Activated CD4-positive, alpha-beta T cell treated with anti-CD3 and anti-CD28 coated beads for 48 hours (primary cell): ENCODE results near the gene OAS3.

Experiments used
- DNase-seq: peaks from one replicate; pipeline ENCODE4 v3.0.0-alpha.2; 2020

Gene OAS3

GRCh38 chr12:112961536-112961935, 23.3 kb downstream of the OAS3 start:
- no peak for DNase-seq

- no peak for DNase-seq
These were observed 24.3 kb downstream of the OAS3 start for GRCh38 chr12:112962561-112962960.

GRCh38 chr12:112963227-112963861, 25.1 kb downstream of the OAS3 start:
- DNase-seq = no peak

GRCh38 chr12:112964067-112964670, 25.9 kb downstream of the OAS3 start:
- no peak for DNase-seq

- no peak for DNase-seq
These were observed 26.6 kb downstream of the OAS3 start for GRCh38 chr12:112964915-112965314.

- DNase-seq = no peak
These were observed 27.4 kb downstream of the OAS3 start for GRCh38 chr12:112965643-112966042.

- no peak for DNase-seq
These were observed 29.0 kb downstream of the OAS3 start for GRCh38 chr12:112967306-112967705.

- no peak for DNase-seq
These were observed 29.6 kb downstream of the OAS3 start for GRCh38 chr12:112967858-112968257.

- DNase-seq = no peak
These were observed 31.5 kb downstream of the OAS3 start for GRCh38 chr12:112969547-112970306.

- no peak for DNase-seq
These were observed 32.1 kb downstream of the OAS3 start for GRCh38 chr12:112970391-112970790.

GRCh38 chr12:112971248-112971647, 33.0 kb downstream of the OAS3 start:
- DNase-seq = no peak

GRCh38 chr12:112973011-112973735, 34.9 kb downstream of the OAS3 start:
- no peak for DNase-seq

- DNase-seq = no peak
These were observed 35.6 kb downstream of the OAS3 start for GRCh38 chr12:112973818-112974231.

- DNase-seq = no peak
These were observed 36.6 kb downstream of the OAS3 start for GRCh38 chr12:112974904-112975303.

GRCh38 chr12:112977139-112977538, 38.9 kb downstream of the OAS3 start:
- no peak for DNase-seq

- no peak for DNase-seq
These were observed 39.4 kb downstream of the OAS3 start for GRCh38 chr12:112977641-112978040.

GRCh38 chr12:112978163-112979040, 40.1 kb downstream of the OAS3 start, which contains the start of gene OAS2:
TSS of gene OAS2 (plus strand) at chr12:112978519. CDS start at chr12:112978609, 90 bp downstream.
- DNase-seq = peak; percentile 86

GRCh38 chr12:112979041-112979680, 40.9 kb downstream of the OAS3 start:
- DNase-seq = peak; percentile 57

- no peak for DNase-seq
These were observed 42.4 kb downstream of the OAS3 start for GRCh38 chr12:112980491-112981158.

GRCh38 chr12:112985642-112986290, 47.5 kb downstream of the OAS3 start:
- no peak for DNase-seq
